ENCODE data around the gene ATG4C. TPM values are rescaled to one million over a fixed set of nuclear protein-coding genes. Genes with fewer than 3 reads are reported as not detected.

The ATG4C gene
- total and polyA plus RNA-seq, 2 of the 4 experiments (the other 2 are of a cell fraction), result 4.7 to 7.2 TPM

- H2AK9ac ChIP-seq (replicated peaks; ENCODE audit: low read depth, low read length, poor library complexity), result no peak overlapping the region
- ChIA-PET POLR2A (ENCODE audit: unreplicated experiment) (no interaction called here), CTCF (no interaction called here)
- no peak overlapping the region for H3K23ac ChIP-seq (ENCODE audit: low read depth, low read length)
- H3K4me3 ChIP-seq (ENCODE audit: insufficient read depth, low read depth, low read length), result no peak overlapping the region
- H2BK15ac ChIP-seq (ENCODE audit: low read depth, low read length), result no peak overlapping the region
- H2AK5ac ChIP-seq (ENCODE audit: low read depth, low read length), result no peak overlapping the region
- DNase-seq (no peak), ATAC-seq (ENCODE audit: low read depth) (no peak)
- WGBS, 2 experiments (ENCODE audit: extremely low coverage in 2 of 2, insufficient read length in 1 of 2), result 100% methylated on average over 1 of the region's 9 CpGs; no CpG with 5 or more reads in 1 of the 2 experiments
- intact Hi-C loops (cut with micrococcal nuclease) (no loop called here), in situ Hi-C loops (cut with MboI; ENCODE audit: low sequenced_read_pairs) (no loop called here), dilution Hi-C loops (cut with HindIII; ENCODE audit: low sequenced_read_pairs, unreplicated experiment) (no loop called here)
- no peaks in the 10 kb centered on the region for H4K20me1 ChIP-seq (ENCODE audit: insufficient read depth, low read length)
- peaks cover 5% of the 10 kb centered on the region for H3K4me1 ChIP-seq (ENCODE audit: control insufficient read depth, insufficient read depth, low read length)
- H2BK20ac ChIP-seq (ENCODE audit: low read depth, low read length), result no peak overlapping the region
- H3K14ac ChIP-seq (replicated peaks; ENCODE audit: low read depth, low read length), result no peak overlapping the region
- no peak overlapping the region; the same call in 1 of the 2 replicates for H3K4me2 ChIP-seq (ENCODE audit: low read depth, low read length)
- no peaks in the 10 kb centered on the region for H3K36me3 ChIP-seq (ENCODE audit: control insufficient read depth, insufficient read depth, low read length)
- no peak overlapping the region for H4K8ac ChIP-seq (ENCODE audit: low read depth in 2 of 2, low read length in 2 of 2)
- H2AFZ ChIP-seq (replicated peaks; ENCODE audit: low read length, poor library complexity), result no peak overlapping the region
- no peak overlapping the region for H3K56ac ChIP-seq (ENCODE audit: extremely low read depth, insufficient read depth, low read length)
- no peak overlapping the region for H3K27ac ChIP-seq (ENCODE audit: insufficient read depth, low read length)
- peaks cover 8% of the 10 kb centered on the region for H3K9me1 ChIP-seq (ENCODE audit: insufficient read depth, low read length)
- H3K9me3 ChIP-seq (ENCODE audit: control insufficient read depth, insufficient read depth, low read length), result no peaks in the 10 kb centered on the region
- BruUV-seq (replicated peaks), result no TSS peak
- no peaks in the 10 kb centered on the region for H3K27me3 ChIP-seq (ENCODE audit: control insufficient read depth, insufficient read depth, low read length)
- H3K18ac ChIP-seq (ENCODE audit: low read depth, low read length), result no peak overlapping the region
- no peak overlapping the region for H3K9ac ChIP-seq (ENCODE audit: low read depth, low read length)
- no peak overlapping the region for H2BK5ac ChIP-seq (ENCODE audit: low read depth, low read length, poor library complexity, severe bottlenecking)
- no peak overlapping the region for H2BK120ac ChIP-seq (ENCODE audit: low read depth, low read length)
- TF ChIP-seq POLR2A (IDR thresholded peaks at IDR 0.05; ENCODE audit: low read depth, low read length), result no peak
- TF ChIP-seq MAZ (IDR thresholded peaks at IDR 0.05; ENCODE audit: borderline replicate concordance, low read depth, low read length), result no peak
- no peak for TF ChIP-seq CTCF (conservative IDR thresholded peaks at IDR 0.05; ENCODE audit: low read depth, low read length)
- TF ChIP-seq SMC3 (IDR thresholded peaks at IDR 0.05; ENCODE audit: low read depth, low read length), result no peak
- no peak for TF ChIP-seq BHLHE40 (IDR thresholded peaks at IDR 0.05; ENCODE audit: low read depth, low read length)
- TF ChIP-seq ELK1 (IDR thresholded peaks at IDR 0.05; ENCODE audit: borderline replicate concordance, low read depth, low read length), result no peak
- no peak for TF ChIP-seq FOS (IDR thresholded peaks at IDR 0.05; ENCODE audit: low read depth, low read length)
- TF ChIP-seq MXI1 (IDR thresholded peaks at IDR 0.05; ENCODE audit: borderline replicate concordance, low read depth, low read length), result no peak
- no peak for TF ChIP-seq RAD21 (IDR thresholded peaks at IDR 0.05; ENCODE audit: low read length)
- TF ChIP-seq RCOR1 (IDR thresholded peaks at IDR 0.05; ENCODE audit: insufficient replicate concordance, low read length), result no peak
- H3K4ac ChIP-seq (ENCODE audit: low read depth, low read length), result no peak overlapping the region
- no peak overlapping the region for H4K91ac ChIP-seq (ENCODE audit: insufficient read depth, low read depth, low read length)
- no peaks in the 10 kb centered on the region for H3K79me1 ChIP-seq (ENCODE audit: low read depth in 1 of 2, low read length in 2 of 2)
- no peak overlapping the region for H4K5ac ChIP-seq (ENCODE audit: low read depth, low read length)
Measured at GRCh38 chr1:62856960-62857359, 73.0 kb downstream of the ATG4C start.

All from IMR-90 (cell line).